HG03196 (cell line): ENCODE data around the gene TMC5.

Source experiments
- ATAC-seq: cut with Tn5 transposase; IDR thresholded peaks from one replicate; pipeline ENCODE4 v1.9.1; 2021; ENCODE audit not compliant: unreplicated experiment

The TMC5 gene

DNA sequence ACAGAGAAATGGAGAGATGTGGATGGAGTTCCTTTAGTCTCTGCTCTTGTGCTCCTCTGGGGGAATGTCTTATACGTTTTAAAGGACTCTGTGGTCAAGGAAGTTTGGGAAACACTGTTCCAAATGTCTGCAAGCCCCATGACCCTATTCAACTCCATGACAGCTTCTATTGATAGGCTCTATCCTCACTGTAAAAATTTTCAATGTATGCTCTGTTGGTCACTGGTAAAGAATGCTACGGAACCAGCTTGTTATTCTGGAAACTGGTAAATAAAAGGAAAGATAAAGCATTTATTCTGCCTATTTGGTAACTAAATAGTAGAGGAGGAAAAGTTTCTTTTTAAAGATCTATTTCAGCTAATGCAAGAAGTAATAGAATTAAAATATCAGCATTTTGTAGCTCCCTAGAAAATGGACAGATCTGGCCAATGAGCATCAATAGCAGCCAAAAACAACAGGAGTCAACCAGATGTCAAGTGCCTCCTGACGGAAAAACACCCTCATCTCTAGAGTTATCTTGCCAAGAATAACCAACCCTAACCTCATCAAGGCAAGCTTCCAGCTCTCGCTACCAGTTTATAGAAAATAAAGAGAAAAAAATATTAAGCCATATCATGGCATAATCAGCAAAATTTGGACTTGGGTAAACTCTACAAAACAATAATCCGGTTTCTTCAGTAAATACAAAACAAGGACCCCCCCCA is 88.1 kb downstream of the TMC5 start:
- ATAC-seq, result no peak

DNA sequence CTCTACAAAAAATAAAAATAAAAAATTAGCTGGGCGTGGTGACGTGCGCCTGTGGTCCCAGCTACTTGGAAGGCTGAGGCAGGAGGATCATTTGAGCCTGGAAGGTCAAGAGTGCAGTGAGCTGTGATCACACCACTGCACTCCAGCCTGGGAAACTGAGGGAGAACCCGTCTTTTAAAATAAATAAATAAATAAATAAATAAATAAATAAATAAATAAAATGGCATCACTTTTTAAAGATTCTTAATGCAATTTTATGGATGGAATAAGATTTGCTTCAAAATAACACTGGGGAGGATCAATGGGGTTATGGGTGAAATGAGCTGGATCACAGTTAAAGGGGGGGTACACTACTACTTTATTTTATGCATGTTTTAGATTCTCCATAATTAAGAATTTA is 89.3 kb downstream of the TMC5 start:
- no peak for ATAC-seq

DNA sequence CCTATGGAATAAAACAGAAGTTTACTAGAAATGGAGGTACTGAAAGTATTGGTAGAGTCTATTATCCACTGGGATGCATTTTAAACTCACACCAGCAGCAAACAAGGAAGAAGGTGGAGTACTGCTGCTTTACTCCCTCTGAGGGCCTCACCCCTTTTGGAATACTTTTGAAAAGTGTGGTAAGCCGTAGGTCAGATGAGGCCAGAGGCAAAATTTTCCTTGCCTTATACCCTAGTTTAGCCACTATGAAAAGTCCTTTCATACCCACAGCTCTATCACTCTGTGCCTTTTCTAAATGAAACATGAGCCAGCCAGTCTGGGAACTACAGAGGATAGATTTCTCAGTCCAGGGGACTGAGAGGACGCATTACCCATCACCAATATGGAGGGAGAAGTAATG is 90.2 kb downstream of the TMC5 start:
- ATAC-seq, result no peak

DNA sequence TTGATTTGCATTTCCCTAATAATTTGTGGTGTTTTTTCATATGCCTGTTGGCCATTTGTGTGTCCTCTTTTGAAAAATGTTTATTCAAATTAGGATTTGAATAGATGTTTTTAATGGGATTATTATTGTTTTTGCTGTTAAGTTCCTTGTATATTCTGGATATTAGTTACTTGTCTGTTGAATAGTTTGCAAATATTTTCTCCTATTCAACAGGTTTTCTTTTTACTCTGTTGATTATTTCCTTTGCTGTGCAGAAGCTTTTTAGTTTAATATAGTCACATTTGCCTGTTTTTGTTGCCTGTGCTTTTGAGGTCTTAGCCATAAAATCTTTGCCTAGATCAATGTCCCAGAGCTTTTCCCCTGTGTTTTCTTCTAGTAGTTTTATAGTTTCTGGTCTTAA is 94.6 kb downstream of the TMC5 start:
- no peak for ATAC-seq

DNA sequence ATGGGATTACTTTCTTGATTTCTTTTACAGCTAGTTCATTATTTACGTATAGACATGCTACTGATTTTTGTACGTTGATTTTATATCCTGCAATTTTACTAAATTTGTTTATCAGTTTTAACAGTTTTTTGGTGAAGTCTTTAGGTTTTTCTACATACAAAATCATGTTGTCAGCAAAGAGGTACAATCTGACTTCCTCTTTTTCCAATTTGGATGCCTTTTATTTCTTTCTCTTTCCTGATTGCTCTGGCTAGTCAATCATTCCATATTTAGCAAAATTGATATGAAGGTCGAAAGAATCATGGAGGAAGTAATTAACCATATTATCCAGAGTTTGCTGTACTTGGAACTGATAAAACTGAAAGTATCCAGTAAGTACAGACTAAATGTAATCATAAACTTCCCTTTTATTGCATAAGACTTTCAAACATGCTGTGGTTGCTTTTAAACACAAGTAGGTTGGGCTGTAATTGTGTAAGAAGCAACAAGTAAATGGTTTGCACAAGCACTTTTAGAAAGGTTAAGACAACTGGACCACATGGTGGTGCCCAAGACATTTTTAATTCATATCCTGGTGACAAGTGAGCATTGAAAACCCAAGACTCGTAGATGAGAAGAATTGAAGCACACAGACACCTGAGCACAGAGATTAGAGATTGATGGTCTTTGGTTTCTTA is 95.8 kb downstream of the TMC5 start:
- no peak for ATAC-seq

- no peak for ATAC-seq
Measured at GRCh38 chr16:19515757-19516156, 98.1 kb downstream of the TMC5 start.

DNA sequence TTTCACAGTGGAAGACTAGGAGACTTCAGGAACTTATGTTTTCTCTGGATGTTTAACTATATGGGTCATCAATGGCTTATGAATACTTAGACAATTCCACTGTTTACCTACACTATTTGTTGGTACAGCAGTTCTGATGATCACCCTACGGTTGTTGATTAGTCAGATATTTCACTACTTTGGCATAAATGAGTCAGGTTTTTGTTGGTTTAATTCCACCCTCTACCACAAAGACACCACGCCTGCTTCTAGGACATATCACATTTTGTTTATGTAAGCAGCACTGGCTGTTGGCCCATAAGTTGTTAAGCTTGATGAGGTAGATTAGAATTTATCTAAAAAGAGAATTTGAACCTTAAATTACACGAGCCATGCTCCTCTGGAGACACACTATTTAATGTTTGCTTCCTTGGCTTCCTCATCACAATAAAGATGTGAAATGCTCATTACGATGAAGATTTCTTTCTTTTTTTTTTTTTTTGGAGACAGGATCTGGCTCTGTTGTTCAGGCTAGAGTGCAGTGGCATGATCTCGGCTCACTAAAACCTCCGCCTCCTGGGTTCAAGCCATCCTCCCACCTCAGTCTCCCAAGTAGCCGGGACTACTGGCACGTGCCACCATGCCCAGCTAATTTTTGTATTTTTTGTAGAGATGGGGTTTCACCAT is 99.9 kb downstream of the TMC5 start:
- ATAC-seq, result no peak

- no peak for ATAC-seq
Measured at GRCh38 chr16:19518388-19518787, 100.7 kb downstream of the TMC5 start.

GRCh38 chr16:19520861-19521331 is 103.2 kb downstream of the TMC5 start:
- ATAC-seq, result no peak

DNA sequence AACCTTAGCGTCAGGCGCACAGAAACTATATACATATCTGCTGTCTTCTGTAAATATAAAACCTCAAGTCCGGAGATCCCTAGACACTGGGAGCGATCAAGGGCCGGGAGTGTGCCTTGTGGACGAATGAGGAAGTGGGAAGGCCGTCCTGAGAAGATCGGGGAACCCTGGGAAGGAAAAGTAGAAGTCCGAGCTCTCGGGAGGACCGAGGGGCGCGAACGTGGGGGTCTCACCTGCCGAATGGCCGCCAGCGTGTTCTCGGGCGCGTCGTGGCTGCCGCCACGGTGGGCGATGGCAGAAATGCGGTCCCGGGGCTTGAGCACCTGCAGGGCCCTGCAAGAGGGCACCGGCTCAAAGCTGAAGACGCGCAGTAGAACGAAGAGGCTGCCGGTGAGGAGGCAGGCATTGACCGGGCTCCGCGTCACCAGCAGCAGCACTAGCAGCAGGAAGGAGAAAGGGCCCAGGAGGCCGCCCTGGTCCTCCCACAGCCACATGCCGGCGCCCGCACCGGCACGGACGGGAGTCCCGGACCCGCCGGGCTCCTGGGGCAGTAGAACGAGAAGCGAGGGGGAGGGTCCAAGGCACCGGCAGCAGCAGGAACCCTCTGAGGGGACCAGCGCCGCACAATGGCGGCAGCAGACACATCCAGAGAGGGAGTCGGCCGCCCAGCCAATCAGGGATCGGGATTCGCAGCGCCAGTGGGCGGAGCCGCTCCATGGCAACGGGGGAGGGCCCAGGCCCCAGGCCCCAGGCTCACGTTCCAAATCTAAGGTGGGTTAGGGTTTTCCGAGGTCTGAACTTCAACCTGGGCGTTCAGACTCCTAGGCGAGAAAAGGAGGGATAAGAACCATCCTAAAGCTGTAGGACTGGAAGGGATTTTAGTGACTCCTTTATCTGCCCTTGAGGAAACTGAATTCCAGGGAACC is 104.1 kb downstream of the TMC5 start, which contains the start of gene GDE1:
TSS of gene GDE1 (minus strand) at position 628 of the 926 bp plus-strand sequence. CDS start at position 494, 134 bp downstream.
- ATAC-seq, result peak; percentile 67

DNA sequence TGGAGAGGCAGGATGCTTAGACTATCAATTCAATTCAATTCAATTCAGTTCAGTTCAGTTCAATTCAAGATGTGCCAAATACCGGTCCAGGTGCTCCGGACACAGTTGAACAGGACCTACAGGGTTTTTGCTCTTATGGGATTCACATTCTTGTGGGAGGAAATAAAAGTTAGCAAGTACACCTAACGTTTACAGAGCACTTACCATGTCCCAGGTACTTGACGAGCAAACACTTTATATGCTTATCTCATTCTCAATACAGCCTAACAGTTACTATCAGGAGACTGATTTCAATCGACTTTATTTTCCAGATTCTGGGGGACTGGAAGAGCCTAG is 104.7 kb downstream of the TMC5 start:
- no peak for ATAC-seq

GRCh38 chr16:19522760-19523159 is 105.1 kb downstream of the TMC5 start:
- no peak for ATAC-seq

DNA sequence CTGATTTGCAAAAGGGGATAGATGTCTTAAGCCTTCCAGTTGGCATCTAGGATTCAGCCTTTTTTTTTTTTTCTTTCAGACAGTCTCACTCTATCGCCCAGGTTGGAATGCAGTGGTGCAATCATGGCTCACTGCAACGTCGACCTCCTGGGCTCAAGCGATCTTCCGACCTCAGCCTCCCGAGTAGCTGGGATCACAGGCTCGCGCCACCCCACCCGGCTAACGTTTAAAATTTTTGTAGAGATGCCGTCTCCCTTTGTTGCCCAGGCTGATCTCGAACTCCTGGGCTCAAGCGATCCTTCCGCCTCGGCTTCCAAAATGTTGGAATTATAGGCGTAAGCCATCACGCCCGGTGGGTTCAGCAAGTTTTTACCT is 105.5 kb downstream of the TMC5 start:
- ATAC-seq, result no peak

- ATAC-seq, result peak; percentile 64
Measured at GRCh38 chr16:19523559-19524355, 106.1 kb downstream of the TMC5 start, which contains the start of gene CCP110. CCP110 (plus strand) TSS chr16:19523942; CDS start chr16:19527882, 3,940 bp downstream.

GRCh38 chr16:19524356-19524615 is 106.6 kb downstream of the TMC5 start:
- no peak for ATAC-seq

DNA sequence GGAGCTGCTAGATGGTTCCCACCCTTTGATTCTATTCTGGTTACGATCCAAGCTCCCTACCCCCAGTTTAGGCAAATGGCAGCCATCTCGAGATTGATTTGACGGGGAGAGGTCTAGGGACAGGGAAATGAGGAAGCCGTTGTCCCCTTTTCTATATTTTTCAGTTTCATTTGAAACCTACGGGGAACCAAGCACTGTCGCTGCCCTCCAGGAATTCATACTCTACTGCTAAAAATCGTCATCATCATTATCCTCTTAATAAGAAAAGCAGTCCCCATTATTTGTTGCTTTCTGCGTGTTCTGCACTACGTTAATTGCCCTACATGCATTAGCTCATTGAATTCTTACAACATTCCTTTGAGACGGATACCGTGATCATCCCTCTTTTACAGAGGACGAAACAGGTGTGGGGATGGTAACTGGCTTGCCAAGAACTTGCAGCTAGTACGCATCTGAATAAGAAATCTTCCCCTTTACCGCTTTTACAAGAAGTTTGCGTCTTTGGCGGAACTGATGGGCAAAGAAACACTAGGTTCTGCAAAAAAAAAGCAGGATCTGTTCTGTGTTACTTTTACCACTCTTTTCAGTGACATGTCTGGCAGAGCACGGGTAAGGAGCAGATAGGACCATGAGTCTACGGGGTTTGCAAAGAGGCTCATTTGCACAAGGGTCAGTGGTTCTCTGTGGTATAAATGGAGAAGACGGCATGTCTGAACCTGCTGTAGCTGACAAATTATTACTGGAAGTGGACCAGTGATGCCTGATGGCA is 107.1 kb downstream of the TMC5 start:
- no peak for ATAC-seq

GRCh38 chr16:19525385-19525723 is 107.7 kb downstream of the TMC5 start:
- no peak for ATAC-seq

- ATAC-seq, result no peak
Measured at GRCh38 chr16:19527161-19527560, 109.5 kb downstream of the TMC5 start.

DNA sequence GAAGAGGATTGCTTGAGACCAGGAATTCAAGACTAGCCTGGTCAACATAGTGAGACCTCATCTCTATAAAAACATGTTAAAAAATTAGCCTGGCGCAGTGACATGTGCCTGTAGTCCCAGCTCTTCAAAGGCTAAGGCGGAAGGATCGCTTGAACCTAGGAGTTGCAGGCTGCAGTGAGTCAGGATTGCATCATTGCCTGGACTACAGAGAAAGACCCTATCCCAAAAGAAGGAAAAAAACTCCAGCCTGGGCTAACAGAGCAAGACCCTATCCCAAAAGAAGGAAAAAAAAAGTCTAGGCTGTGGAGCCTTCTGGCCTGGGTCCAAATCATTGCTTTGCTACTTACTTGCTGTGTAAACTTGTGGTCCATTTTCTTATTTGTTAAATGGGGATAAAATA is 111.0 kb downstream of the TMC5 start:
- no peak for ATAC-seq

GRCh38 chr16:19532601-19533000 is 114.9 kb downstream of the TMC5 start:
- no peak for ATAC-seq
